Stimulated activated CD8-positive, alpha-beta memory T cell treated with anti-CD3 and anti-CD28 coated beads, Interleukin-15, amount 100 ng/mL, for 24 hours (primary cell): ENCODE measurements around the gene RPH3AL.
"Not testable (repeated sequence)": the region's sequence is repeated elsewhere in the genome, so short reads cannot be mapped to it uniquely, and the experiment has no call there.

Experiments
- DNase-seq: peaks from one replicate; pipeline ENCODE4 v3.0.0-alpha.2; 2020; ENCODE audit warnings: low read depth

The RPH3AL gene

DNA sequence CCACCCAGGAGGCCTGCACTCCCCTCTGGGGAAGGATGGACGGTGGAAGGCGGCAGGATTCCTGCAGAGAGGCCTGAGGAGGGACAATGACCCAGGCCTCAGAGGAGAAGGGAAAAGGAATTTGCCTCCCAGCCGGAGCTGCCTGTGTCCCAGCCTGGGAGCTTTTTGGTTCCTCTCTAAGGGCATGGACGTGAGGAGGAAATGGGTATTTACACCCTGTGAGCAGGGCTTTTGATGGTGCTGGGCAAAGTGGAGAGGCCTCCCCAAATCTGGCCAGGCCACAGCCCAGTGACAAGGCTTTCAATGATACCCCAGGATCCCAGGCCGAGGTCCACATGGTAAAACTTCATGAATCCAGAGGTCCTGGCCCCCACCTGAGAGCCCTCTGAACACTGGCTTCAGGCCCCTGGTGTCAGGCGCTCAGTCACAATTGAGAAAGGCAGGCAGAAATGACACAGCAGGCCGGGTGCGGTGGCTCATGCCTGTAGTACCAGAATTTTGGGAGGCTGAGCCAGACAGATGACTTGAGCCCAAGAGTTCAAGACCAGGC is 115.1 kb downstream of the RPH3AL start:
- no peak for DNase-seq

DNA sequence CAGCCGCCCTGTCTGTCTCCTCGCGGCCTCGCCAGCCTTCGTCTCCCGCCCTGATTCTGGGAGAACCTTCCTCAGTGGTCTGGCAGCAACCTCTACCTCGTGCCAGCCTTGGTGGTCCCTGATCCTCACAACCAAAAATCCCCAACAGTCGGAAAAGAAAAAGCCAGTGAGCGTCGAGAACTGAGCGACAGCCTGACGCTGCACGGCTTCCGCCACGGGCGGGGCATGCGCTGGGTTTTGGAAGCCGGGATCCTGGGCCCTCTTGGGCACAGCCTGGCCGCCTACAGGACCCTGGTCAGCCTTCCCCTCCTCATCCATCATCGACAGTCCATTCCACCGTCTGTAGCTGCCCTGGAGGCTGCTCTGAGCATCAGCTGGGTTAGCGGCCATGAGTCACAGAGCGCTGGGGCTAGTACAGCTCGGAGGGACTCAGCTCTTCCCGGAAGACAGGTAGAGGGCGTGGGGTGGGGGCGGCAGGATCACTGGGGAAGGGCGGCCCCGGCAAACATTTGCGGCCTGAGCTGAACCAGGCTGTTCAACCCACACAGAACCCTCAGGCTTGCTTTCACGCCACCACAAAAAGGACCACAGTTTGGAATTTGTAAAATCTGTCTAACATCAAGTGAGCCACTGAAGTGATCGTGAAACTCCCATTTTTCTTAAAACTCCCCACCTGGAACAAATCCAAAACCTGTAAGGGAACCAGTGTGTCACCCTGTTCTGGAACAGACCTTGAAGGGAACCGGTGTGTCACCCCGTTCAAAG is 115.8 kb downstream of the RPH3AL start:
- DNase-seq = no peak

GRCh38 chr17:235831-236640 is 116.6 kb downstream of the RPH3AL start:
- no peak for DNase-seq

DNA sequence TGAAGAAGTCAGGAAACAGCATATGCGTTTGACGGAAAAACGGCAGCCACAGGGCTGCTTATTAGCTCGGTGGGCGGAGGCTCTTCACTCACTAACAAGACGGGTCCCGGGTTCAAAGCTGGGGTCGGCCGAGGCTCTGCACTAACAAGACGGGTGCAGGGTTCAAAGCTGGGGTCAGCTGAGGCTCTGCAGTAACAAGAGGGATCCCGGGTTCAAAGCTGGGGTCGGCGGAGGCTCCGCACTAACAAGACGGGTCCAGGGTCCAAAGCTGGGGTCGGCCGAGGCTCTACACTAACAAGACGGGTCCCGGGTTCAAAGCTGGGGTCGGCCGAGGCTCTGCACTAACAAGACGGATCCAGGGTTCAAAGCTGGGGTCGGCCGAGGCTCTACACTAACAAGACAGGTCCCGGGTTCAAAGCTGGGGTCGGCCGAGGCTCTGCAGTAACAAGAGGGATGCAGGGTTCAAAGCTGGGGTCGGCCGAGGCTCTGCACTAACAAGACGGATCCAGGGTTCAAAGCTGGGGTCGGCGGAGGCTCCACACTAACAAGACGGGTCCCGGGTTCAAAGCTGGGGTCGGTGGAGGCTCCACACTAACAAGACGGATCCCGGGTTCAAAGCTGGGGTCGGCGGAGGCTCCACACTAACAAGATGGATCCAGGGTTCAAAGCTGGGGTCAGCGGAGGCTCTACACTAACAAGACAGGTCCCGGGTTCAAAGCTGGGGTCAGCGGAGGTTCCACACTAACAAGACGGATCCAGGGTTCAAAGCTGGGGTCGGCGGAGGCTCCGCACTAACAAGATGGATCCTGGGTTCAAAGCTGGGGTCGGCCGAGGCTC is 117.4 kb downstream of the RPH3AL start:
- not testable (repeated sequence) for DNase-seq

DNA sequence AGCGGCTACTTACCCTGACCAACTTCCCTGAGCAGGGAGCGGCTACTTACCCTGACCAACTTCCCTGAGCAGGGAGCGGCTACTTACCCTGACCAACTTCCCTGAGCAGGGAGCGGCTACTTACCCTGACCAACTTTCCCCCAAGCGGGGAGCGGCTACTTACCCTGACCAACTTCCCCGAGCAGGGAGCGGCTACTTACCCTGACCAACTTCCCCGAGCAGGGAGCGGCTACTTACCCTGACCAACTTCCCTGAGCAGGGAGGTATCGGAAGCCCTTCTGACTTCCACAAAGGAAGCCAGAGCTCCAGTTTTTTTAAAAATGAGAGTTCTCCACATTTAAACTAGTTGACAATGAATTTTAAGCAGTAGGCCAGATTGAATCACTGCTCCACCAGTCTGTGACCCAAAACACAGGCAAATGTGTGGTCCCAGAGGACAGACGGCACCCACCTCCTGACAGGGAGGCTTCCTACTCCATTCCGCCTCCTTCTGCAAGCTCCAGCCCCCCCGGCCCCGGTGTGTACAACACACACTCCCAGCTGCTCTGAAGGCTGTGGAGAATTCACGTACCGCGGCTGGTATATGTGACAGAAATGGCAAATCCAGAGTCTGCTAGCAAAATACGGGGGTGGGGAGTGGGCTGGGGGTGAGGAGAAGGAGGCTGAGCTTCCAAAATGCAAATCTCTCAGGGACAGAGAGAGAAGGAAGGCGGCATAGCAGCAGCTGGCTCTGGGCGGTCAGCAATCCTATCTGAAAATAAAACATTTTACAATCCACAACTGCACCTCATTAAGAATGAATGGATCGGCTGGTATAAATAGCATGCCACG is 118.2 kb downstream of the RPH3AL start:
- DNase-seq = not testable (repeated sequence)

DNA sequence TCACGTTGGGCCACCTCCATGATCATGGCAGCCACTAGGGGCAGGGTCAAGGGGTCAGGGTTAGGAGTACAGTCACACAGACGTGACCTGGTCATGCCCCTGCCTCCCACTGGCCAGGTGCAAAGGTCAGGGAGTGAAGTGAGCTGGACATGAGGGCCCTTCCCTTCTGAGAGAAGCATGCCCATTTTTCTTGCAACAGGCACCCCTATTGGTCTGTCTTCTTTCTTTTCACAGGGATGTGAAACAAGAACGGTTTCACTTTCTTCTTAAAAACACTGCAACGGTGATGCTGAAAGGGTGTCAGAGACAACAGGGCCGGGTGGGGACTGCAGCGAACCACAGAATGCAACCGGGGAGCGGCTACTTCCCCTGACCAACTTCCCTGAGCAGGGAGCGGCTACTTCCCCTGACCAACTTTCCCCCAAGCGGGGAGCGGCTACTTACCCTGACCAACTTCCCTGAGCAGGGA is 119.1 kb downstream of the RPH3AL start:
- DNase-seq = no peak

GRCh38 chr17:231966-232807 is 120.4 kb downstream of the RPH3AL start:
- DNase-seq = no peak

GRCh38 chr17:231191-231965 is 121.2 kb downstream of the RPH3AL start:
- no peak for DNase-seq

DNA sequence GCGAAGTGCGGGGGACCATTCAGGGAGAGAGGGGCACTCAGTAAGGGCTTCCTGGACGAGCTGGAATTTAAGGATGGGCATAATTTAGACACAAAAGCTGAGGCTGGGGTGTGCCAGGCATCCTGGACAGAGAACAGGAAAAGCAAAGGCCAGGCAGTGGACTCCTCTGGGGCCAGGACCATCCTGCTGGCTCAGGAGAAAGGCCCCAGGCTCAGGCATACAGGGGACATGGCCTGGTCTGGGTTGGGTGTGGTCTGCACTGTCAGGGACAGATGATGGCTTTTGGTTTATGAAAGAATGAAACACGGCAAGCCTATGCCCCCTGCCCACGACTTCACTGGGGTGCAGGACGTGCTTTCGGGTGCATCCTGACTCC is 122.2 kb downstream of the RPH3AL start:
- DNase-seq = no peak

DNA sequence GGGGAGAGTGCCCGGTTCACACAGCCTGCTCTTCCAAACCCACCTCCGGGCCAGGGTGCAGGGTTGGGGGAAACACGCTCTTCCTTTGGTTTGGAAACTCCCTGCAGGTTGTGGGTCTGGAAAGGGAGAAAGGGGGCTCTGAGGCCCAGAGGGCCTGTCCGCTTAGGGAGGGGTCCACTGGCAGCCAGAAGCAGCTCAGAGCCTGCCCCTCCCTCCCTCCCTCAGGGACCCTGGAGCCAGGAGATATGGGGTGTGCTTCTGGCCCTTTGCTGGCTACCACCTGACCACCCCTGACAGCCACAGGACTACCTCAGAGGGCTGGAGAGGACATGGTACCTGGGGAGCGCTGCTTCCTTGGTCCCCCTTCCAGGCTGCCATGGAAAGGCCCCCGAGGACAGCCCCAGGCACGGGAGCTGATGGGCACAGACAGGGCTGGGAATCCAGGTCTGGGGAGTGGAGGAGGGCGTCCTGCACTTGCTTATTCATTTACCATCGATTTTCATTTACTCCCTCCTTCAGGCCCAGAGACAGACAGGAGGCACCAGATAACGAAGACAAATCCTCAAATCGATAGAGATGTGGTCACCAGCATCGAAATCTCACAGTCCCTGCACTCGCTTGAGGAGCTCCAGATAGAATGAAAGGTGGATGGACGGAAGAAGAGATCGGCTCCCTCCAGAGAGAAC is 122.8 kb downstream of the RPH3AL start:
- DNase-seq = no peak

DNA sequence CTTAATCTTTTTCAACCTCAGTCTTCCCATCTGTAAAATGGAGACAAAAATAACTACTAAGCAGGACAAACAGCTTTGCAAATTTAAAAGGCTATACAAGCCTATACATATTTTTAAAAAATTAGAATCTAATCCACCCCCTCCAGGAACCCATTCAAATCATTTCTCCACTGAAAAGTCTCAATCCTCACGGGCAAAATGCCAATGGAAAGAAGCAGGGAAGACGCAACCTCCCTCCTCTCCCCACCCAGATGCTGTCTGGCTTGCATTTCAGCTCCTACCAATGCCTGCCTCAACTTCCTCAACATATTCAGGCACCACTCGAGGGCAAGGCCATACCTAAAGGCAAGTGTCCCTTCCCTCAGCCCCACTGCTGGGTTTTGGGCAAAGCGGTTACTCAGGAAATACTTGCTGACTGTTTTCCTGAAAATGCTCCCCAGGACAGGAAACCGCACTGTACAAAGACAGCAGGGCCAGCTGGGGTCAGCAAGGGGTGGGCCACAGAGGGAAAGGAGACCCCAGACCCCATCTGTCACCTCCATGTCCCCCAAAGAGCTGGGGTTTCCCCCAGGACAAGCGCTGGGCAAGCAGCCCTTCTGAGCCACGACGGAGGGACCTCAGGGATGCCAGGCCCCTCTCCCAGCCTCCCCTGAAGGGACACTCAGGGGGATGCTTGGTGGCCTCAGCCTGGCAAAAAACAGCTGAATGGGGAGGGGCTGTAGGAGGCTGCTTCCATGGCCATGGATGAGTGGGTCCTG is 123.5 kb downstream of the RPH3AL start:
- no peak for DNase-seq

DNA sequence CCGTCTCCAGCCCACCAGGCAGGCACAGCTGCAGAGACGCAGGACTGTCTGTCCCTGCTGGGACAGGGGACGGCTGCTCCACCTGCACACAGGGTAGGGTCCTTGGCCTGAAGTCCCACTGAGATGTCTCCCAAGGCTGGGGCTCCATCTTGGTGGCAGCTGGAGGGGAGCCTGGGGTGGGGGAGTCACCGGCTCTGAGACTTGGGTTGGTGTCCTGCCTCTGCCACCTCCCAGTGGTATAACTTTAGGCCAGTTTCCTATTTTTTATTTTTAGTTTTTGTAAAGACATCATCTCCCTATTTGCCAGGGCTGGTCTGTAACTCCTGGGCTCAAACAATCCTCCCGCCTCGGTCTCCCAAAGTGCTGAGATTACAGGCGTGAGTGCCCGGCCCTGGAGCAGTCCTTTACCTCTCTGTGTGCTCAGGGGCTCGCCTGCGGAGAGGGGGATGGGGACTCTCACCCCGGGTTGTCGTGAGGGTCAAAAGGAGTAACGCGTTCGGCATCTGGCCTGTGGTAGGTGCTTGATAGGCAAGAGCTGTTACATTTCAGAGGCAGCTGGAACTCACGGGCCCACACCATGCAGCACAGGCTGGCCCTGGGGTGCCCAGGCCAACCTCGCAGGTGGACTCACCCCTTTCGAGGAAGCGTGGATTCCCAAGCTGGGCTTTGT is 124.5 kb downstream of the RPH3AL start:
- no peak for DNase-seq

GRCh38 chr17:227078-227945 is 125.3 kb downstream of the RPH3AL start:
- no peak for DNase-seq

DNA sequence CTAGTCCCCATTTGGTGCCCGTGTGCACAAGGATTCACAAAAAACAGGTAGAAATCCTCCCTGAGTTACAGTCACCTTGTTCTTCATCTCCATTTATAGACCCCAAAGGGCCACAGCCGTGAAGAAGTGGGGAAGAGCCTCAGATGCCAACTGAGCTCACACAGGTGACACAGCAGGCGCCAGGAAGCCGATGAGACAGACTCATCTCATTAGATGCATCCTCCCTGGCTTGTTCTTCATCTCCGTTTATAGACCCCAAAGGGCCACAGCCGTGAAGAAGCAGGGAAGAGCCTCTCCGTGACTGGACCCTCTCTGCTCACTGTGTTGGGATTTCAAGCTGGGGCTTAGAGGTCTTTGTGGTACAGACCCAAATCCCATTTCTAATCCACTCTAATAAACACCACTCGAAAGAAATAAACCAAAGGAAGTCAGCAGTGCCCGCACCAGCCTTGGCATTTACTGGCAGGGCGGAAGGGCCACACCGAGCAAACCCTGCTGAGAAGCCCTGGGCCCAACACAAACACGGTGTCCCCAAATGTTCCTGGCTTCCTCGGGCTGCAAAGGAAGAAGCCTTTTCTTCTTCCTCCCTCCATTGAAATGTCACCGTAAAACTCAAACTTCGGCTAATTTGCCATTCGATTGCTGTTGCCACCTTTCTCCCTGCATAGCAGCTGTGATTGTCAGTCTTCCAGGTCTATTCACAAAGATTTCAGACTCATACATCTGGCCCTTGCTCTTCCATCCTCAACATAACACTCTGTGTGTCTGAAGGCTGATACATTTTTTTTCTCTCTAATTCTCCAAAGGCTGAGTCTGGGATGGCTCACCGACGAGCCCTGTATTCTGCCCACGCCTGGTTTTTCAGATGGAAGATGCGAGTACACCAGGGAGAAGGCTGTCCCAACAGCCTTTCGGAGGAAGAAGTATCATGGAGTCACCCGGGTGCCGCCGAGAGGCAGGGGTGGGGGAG is 126.2 kb downstream of the RPH3AL start:
- no peak for DNase-seq

- DNase-seq = no peak
Measured at GRCh38 chr17:225551-225950, 127.1 kb downstream of the RPH3AL start.
